Neural cell (in vitro differentiated cells): ENCODE results near the gene DGCR8.

Experiments
- EP300 ChIP-seq: fragments of 450-650 bp; conservative IDR thresholded peaks from 2 replicates; pipeline ENCODE4 v1.6.1; 2014; ENCODE audit warnings: antibody characterized with exemption, mild to moderate bottlenecking, moderate library complexity; ENCODE audit not compliant: poor library complexity, severe bottlenecking
- EZH2 ChIP-seq: fragments of 200-600, 300-800 bp; shearing (Covaris generic), sonication (generic); IDR thresholded peaks from 2 replicates; pipeline ENCODE4 v1.6.1; 2014; ENCODE audit warnings: antibody characterized with exemption, low read length, borderline replicate concordance, mild to moderate bottlenecking; ENCODE audit not compliant: insufficient read depth, poor library complexity, severe bottlenecking
- RAD21 ChIP-seq: fragments of 450-650 bp; conservative IDR thresholded peaks from 2 replicates; pipeline ENCODE4 v1.6.1; 2014; ENCODE audit warnings: antibody characterized with exemption, mild to moderate bottlenecking, moderate library complexity
- TAF1 ChIP-seq: IDR thresholded peaks from 2 replicates; pipeline ENCODE4 v1.6.1; 2012; ENCODE audit warnings: low read depth
- TF ChIP-seq, protein P1 (sequence below): fragments of 450-650 bp; IDR thresholded peaks from 2 replicates; pipeline ENCODE4 v1.5.1; 2014; ENCODE audit warnings: antibody characterized with exemption, mild to moderate bottlenecking, moderate library complexity; ENCODE audit not compliant: poor library complexity, severe bottlenecking
- TF ChIP-seq, protein P2 (sequence below): IDR thresholded peaks from 2 replicates; pipeline ENCODE4 v1.6.1; 2012; ENCODE audit warnings: borderline replicate concordance

DNA sequence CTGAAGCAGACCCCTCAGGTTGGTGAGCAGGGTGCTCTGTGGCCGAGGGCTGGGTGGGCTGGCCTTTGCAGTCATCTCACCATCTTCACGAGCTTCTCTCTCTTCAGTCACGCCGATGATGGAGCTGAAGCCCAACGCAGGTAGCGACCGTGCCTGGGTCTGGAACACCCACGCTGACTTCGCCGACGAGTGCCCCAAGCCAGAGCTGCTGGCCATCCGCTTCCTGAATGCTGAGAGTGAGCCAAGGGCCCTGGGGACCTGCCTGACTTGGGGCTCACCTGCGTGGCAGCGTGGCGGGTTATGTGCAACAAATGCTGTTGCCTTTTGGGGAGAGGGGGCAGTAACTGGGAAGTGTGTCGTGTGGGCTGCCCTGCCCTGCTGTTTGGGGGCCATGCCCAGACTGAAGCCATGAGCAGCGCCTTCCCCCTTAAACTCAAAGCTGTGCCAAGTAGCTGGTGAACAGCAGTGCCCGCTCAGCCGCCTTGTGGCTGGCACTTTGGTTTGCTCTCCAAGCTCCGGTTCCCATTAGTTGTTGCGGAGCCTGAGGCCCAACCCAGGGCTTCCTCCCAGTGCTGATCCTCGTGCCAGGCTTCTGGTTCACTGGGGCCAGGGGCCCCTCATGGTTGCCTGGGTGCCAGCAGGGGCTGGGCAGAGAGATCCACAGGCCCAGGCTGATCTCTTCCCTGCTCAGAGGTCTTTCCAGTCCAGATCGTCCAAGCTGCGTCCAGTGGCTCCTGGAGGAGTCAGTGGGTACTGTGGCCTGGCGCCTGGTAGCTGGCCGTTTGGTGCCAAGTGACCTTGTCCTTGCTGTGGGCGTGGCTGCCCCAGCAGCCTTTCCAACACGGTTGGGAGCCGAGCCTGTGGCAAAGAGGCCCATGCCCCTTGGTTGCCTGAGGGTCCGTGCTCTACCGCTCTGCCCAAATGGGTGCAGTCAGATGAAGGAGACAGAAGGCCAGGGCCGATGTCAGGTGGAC lies 45.4 kb downstream of the DGCR8 start:
- TF ChIP-seq, protein P1, sequence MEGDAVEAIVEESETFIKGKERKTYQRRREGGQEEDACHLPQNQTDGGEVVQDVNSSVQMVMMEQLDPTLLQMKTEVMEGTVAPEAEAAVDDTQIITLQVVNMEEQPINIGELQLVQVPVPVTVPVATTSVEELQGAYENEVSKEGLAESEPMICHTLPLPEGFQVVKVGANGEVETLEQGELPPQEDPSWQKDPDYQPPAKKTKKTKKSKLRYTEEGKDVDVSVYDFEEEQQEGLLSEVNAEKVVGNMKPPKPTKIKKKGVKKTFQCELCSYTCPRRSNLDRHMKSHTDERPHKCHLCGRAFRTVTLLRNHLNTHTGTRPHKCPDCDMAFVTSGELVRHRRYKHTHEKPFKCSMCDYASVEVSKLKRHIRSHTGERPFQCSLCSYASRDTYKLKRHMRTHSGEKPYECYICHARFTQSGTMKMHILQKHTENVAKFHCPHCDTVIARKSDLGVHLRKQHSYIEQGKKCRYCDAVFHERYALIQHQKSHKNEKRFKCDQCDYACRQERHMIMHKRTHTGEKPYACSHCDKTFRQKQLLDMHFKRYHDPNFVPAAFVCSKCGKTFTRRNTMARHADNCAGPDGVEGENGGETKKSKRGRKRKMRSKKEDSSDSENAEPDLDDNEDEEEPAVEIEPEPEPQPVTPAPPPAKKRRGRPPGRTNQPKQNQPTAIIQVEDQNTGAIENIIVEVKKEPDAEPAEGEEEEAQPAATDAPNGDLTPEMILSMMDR, result no peak
- TF ChIP-seq EP300, result no peak
- TF ChIP-seq, protein P2, sequence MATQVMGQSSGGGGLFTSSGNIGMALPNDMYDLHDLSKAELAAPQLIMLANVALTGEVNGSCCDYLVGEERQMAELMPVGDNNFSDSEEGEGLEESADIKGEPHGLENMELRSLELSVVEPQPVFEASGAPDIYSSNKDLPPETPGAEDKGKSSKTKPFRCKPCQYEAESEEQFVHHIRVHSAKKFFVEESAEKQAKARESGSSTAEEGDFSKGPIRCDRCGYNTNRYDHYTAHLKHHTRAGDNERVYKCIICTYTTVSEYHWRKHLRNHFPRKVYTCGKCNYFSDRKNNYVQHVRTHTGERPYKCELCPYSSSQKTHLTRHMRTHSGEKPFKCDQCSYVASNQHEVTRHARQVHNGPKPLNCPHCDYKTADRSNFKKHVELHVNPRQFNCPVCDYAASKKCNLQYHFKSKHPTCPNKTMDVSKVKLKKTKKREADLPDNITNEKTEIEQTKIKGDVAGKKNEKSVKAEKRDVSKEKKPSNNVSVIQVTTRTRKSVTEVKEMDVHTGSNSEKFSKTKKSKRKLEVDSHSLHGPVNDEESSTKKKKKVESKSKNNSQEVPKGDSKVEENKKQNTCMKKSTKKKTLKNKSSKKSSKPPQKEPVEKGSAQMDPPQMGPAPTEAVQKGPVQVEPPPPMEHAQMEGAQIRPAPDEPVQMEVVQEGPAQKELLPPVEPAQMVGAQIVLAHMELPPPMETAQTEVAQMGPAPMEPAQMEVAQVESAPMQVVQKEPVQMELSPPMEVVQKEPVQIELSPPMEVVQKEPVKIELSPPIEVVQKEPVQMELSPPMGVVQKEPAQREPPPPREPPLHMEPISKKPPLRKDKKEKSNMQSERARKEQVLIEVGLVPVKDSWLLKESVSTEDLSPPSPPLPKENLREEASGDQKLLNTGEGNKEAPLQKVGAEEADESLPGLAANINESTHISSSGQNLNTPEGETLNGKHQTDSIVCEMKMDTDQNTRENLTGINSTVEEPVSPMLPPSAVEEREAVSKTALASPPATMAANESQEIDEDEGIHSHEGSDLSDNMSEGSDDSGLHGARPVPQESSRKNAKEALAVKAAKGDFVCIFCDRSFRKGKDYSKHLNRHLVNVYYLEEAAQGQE, result no peak
- TF ChIP-seq EZH2, result no peak
- TF ChIP-seq TAF1, result no peak
- no peak for TF ChIP-seq RAD21
